OCI-LY7 (cell line): ENCODE results near the gene TMEM171. TPM values are rescaled to one million over a fixed set of nuclear protein-coding genes. Genes with fewer than 3 reads are reported as not detected.
A peak's percentile ranks its signal among the peaks of the same experiment; 100 is the strongest.

ENCODE experiments used
- BruUV-seq: library from RNA; stranded (reverse); fragments of 400-500 nt; replicated peaks from 2 replicates; lab custom pipeline; 2021; lab: Mats Ljungman, UMichigan
- CTCF ChIA-PET: fragments of 300-600 bp; sonication (Branson Sonifier 250); formaldehyde crosslinking; loops from one replicate; lab custom pipeline; 2022; ENCODE audit warnings: antibody characterized with exemption; ENCODE audit not compliant: unreplicated experiment; lab: Charles Lee
- POLR2A ChIA-PET: fragments of 300-600 bp; sonication (Branson Sonifier 250); formaldehyde crosslinking; loops from one replicate; lab custom pipeline; 2022; ENCODE audit warnings: antibody characterized with exemption; lab: Charles Lee
- DNase-seq: peaks from one replicate; pipeline ENCODE4 v3.0.0-alpha.2; 2015; ENCODE audit warnings: low spot score
- H2AFZ ChIP-seq: fragments of 200-600 bp; sonication (generic), shearing (Covaris generic); 2 replicates; pipeline ENCODE4 v1.6.1; 2014; ENCODE audit warnings: mild to moderate bottlenecking, antibody characterized with exemption, low read length, moderate library complexity
- H3K27ac ChIP-seq: fragments of 200-600 bp; sonication (generic); 2 replicates; pipeline ENCODE4 v1.5.1; 2014; ENCODE audit warnings: mixed run types, low read depth, mild to moderate bottlenecking, moderate library complexity, low read length, inconsistent platforms; ENCODE audit not compliant: poor library complexity, severe bottlenecking
- H3K36me3 ChIP-seq: fragments of 200-600 bp; sonication (generic); 2 replicates; pipeline ENCODE4 v1.6.1; 2014; ENCODE audit warnings: mild to moderate bottlenecking, antibody characterized with exemption, low read length, moderate library complexity, mixed read lengths; ENCODE audit not compliant: insufficient read depth
- H3K4me1 ChIP-seq: fragments of 200-600 bp; sonication (generic); 2 replicates; pipeline ENCODE4 v1.5.1; 2014; ENCODE audit warnings: mild to moderate bottlenecking, low read length; ENCODE audit not compliant: insufficient read depth, poor library complexity, severe bottlenecking
- H3K4me2 ChIP-seq: fragments of 200-600 bp; sonication (generic); 2 replicates; pipeline ENCODE4 v1.6.1; 2014; ENCODE audit warnings: mild to moderate bottlenecking, low read length
- H3K4me3 ChIP-seq: fragments of 200-600 bp; sonication (generic); 2 replicates; pipeline ENCODE4 v1.5.1; 2014; ENCODE audit warnings: mild to moderate bottlenecking, low read depth, low read length; ENCODE audit not compliant: poor library complexity, severe bottlenecking
- H3K79me2 ChIP-seq: fragments of 200-600 bp; sonication (generic); 2 replicates; pipeline ENCODE4 v1.6.1; 2016; ENCODE audit warnings: low read depth, mild to moderate bottlenecking, low read length, moderate library complexity, mixed read lengths; ENCODE audit not compliant: insufficient read depth
- H3K9me2 ChIP-seq: fragments of 200-600 bp; sonication (generic); 2 replicates; pipeline ENCODE4 v1.6.1; 2016; ENCODE audit warnings: mild to moderate bottlenecking, low read length, mixed read lengths; ENCODE audit not compliant: insufficient read depth
- H3K9me3 ChIP-seq: fragments of 200-600 bp; sonication (generic); 2 replicates; pipeline ENCODE4 v1.6.1; 2014; ENCODE audit warnings: mild to moderate bottlenecking, mixed run types, low read length, mixed read lengths
- H4K20me1 ChIP-seq: fragments of 200-600 bp; sonication (generic); 2 replicates; pipeline ENCODE4 v1.6.1; 2014; ENCODE audit warnings: mild to moderate bottlenecking, antibody characterized with exemption, low read length, moderate library complexity, mixed read lengths; ENCODE audit not compliant: insufficient read depth
- CTCF ChIP-seq: fragments of 200-600 bp; sonication (generic); conservative IDR thresholded peaks from 2 replicates; pipeline ENCODE4 v1.5.1; 2014; ENCODE audit warnings: mild to moderate bottlenecking, antibody characterized with exemption, low read length, moderate library complexity, mixed read lengths
- EZH2phosphoT487 ChIP-seq: fragments of 200-600 bp; sonication (generic); IDR thresholded peaks from 2 replicates; pipeline ENCODE4 v1.6.1; 2018; ENCODE audit warnings: low read depth, borderline replicate concordance, mild to moderate bottlenecking, mixed run types, antibody characterized with exemption, low read length, moderate library complexity, mixed read lengths
- intact Hi-C: fragments of 100-400 bp; cut with micrococcal nuclease; formaldehyde crosslinking; loops from one replicate; pipeline ENCODE4 v1.10.0; 2022; ENCODE audit not compliant: unreplicated experiment
- total RNA-seq, 2 experiments: library from RNA; depleted of rRNA in 1 of 2; stranded (reverse); fragments of >200 nt in 1 of 2; shearing (Covaris generic) in 1 of 2; gene quantifications; 2 replicates each; pipeline ENCODE4 v1.2.3, GENCODE V29; 2014 to 2022

Gene TMEM171
- total RNA-seq, 2 experiments from 2014 or later = not detected

- H3K27ac ChIP-seq = no peak overlapping the region
- POLR2A ChIA-PET = interaction anchor here (0.7 to 3.6 kb wide), 4 partner anchors 8 to 80 kb away, joined by 3 to 14 read pairs (median 4); no protein-coding TSS in a partner anchor
- no peak for TF ChIP-seq EZH2phosphoT487
- no peak for TF ChIP-seq CTCF
- DNase-seq = no peak
- H3K4me1 ChIP-seq = peaks cover 13% of the 10 kb centered on the region
- H3K4me2 ChIP-seq = no peak overlapping the region
- H3K9me3 ChIP-seq = no peaks in the 10 kb centered on the region
- intact Hi-C loops = no loop called here
- no peak overlapping the region for H2AFZ ChIP-seq
- no peaks in the 10 kb centered on the region for H4K20me1 ChIP-seq
- no peaks in the 10 kb centered on the region for H3K36me3 ChIP-seq
- CTCF ChIA-PET = interaction anchor here (1.4 kb wide), 1 partner anchor 11 kb away, joined by 3 read pairs; no protein-coding TSS in a partner anchor
- BruUV-seq = no TSS peak
- H3K4me3 ChIP-seq = no peak overlapping the region
- no peaks in the 10 kb centered on the region for H3K9me2 ChIP-seq
- no peaks in the 10 kb centered on the region for H3K79me2 ChIP-seq
These were observed 51.1 kb downstream of the TMEM171 start for GRCh38 chr5:73171495-73171894.

GRCh38 chr5:73172951-73173350 is 52.6 kb downstream of the TMEM171 start, which contains the start of gene TMEM174:
TSS of gene TMEM174 (plus strand) at chr5:73173193. CDS start at chr5:73173244, 51 bp downstream.
- no peak within 1 kb of the TSS for H3K4me3 ChIP-seq
- H3K4me1 ChIP-seq = peaks cover 13% of the 10 kb centered on the region
- peak within 1 kb of the TSS; percentile 10; the same call in 1 of the 2 replicates for H2AFZ ChIP-seq
- DNase-seq = no peak
- H3K4me2 ChIP-seq = 0 out of 2 replicates have a peak within 1 kb of the TSS, but pooled peaks have one; percentile 9
- H3K9me3 ChIP-seq = no peaks in the 10 kb centered on the region
- H3K9me2 ChIP-seq = no peaks in the 10 kb centered on the region
- intact Hi-C loops = no loop called here
- no peaks in the 10 kb centered on the region for H3K79me2 ChIP-seq
- TF ChIP-seq EZH2phosphoT487 (no peak), CTCF (no peak)
- BruUV-seq = no TSS peak
- H4K20me1 ChIP-seq = no peaks in the 10 kb centered on the region
- H3K36me3 ChIP-seq = no peaks in the 10 kb centered on the region
- H3K27ac ChIP-seq = no peak within 1 kb of the TSS
- POLR2A ChIA-PET = interaction anchor here (0.9 to 3.6 kb wide), 4 partner anchors 9 to 82 kb away, joined by 3 to 14 read pairs (median 4); no protein-coding TSS in a partner anchor
- CTCF ChIA-PET = no interaction called here
